ENCODE measurements around the gene GRK2.

GRK2 gene

DNA sequence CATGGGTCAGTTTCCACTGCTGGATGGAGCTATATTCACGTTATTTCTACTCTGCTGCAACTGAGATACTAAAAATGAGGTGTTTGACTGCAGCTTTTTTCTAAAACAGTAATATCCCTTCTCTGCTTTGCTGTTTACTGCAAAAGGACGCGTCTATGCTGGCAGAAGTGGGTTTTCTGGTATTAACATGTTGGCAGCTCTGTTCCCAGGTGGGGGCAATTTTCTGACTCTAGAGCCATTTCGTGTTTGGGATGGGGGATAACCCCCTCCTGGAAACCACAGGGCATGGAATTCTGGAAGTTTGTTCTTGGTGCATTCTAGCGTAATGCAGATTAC, 4.9 kb downstream of the GRK2 start:
- no peak for DNase-seq (ENCODE audit: low spot score)

DNA sequence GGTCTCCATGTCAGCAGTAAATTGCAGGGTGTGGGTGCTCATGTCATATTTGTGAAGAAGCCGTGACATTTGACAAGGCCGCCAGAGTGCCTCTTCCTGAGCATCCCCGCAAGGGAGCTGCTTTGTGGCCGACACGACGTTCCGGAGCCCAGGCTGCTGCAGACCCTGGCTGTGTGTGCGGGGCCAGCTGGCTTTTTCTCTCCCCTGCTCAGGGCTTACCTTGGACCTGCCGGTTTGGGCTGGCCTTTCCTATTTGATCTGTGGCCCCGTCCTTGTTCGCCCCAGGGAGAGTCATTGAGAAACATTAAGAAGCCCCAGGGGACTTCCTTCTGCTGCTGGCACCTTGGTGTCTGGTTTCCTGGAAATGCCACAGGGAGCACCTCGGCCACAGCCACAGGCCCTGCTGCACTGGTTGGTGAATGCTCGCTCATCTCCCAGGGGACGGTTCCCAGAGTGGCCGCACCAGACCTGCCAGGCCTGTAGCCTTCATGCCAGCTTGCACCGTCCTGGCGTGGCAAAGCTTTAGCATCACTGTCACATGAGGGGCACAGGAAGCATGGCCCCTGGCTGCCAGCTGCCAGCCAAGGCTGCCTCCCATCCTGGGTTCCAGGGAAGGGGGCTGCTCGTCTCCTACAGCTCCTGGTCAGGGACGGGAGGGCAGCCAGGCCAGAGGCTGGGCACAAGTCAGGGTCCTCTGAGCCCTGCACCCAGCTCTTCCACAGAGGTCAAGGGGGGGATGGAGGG, 5.4 kb downstream of the GRK2 start:
- no peak for DNase-seq (ENCODE audit: low spot score)

DNA sequence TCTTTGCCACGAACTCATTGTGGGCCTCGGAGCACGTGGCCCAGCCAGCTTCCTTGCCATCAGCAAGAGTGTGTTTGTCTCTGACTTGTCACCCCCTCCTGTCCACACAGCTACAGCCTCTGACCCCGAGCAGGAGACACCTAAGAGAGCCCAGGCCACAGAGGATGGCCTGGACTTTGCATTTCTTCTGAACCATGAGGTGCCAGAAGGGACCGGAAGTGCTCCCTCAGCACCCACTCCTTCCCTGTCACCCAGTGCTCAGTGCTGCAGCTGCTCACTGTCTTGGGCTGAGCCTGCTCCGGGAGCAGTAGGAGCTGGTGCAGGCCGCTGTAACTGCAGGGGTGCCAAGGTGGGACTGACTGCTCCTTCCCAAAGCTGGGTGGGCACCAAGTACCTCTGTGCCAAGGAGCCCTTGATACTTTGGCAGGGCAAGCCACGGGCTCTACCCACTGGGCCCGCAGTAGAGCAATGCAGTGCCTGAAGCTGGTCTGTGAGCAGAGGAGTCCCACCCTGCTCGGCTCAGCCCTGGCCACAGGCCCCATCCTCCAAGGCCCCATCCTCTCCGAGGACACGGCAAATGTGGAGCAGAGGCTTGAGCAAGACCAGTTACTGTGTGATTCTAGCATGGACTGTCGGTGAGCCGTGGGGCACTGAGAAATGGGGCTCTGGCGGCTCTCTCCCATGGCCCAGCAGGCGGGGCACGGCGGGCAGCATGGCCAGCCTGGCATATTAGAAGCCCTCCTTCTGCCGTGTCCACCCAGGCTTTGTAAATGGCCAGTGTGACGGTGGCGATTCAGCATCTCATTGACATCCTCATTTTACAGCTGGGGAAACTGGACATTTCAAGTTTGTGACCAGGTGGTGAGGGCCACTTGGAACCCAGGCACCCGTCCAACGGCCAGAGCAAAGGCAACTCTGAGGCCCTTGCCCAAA, 6.3 kb downstream of the GRK2 start:
- no peak for DNase-seq (ENCODE audit: low spot score)

DNA sequence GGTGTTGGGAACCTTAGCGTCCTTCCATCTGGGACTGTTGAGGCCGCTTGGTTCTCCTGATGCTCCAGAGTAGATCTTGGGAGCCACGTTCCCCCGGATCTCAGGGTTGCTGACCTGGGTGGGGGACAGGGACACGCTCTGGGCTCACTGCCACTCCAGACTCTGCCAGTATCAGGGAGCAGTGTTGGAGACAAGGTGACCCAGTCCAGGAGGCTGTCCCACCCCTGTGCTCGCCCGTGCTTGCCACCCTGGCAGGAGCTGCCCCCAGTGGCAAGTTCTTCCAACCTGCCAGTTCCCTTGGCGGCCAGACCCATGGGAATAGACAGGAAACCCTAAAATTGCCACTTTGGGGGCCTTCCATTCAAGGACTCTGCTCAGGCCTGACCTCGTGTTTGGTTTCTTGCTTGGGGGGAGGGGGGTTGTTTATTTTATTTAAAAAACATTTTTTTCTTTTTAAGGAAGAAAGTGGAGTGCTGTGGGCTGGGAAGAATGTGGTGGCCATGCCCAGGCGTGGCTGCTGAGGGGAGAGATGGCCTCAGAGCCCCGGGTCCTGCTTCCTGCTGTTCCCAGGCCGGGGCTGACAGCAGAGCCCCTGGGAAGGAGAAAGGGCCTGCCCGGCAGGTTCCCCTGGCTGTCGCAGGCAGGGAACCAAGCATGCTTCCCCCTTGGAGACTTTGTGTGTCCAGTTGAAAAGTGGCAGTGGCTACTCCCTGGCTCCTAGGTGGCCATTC, 7.2 kb downstream of the GRK2 start:
- no peak for DNase-seq (ENCODE audit: low spot score)

DNA sequence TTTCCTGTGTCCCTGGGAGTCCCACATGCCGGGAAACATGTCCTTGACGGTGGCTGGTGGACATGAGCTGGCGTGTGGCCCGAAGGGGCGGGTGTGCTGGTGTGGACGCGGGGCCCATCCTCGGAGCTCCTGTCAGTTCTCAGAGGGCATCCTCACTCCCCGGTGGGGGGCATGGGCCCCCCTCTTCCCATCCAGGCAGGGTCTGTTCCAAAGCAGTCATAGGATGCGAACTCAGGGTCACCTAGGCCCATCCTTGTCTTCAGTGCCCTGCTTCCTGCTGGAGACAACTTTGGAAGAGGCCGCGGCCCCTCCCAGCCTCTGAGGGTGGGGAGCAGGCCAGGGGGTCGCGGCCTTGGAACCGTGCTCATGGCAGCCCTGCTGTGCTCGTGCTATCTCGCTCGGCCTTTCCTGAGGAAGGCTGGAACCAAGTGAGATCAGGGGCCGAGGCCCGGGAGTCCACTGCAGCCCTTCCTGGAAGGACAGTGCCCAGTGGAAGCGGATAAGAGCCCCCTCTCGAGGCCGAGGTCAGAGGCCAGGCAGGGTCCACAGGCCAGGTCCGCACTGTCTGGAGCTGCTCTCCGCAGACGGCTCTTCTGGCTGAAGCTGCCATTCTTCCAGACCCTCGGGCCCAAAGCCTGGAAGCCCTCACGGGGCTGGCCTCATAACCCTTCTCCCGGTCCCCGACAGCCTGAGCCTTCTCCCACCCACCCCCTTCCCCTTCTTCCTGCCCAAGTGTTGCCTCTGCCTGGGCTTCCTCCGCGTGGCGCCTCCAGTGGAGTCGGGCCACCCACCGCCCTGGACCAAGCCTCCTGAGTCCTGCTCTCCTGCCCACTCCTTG, 8.7 kb downstream of the GRK2 start:
- DNase-seq (ENCODE audit: low spot score): no peak

DNA sequence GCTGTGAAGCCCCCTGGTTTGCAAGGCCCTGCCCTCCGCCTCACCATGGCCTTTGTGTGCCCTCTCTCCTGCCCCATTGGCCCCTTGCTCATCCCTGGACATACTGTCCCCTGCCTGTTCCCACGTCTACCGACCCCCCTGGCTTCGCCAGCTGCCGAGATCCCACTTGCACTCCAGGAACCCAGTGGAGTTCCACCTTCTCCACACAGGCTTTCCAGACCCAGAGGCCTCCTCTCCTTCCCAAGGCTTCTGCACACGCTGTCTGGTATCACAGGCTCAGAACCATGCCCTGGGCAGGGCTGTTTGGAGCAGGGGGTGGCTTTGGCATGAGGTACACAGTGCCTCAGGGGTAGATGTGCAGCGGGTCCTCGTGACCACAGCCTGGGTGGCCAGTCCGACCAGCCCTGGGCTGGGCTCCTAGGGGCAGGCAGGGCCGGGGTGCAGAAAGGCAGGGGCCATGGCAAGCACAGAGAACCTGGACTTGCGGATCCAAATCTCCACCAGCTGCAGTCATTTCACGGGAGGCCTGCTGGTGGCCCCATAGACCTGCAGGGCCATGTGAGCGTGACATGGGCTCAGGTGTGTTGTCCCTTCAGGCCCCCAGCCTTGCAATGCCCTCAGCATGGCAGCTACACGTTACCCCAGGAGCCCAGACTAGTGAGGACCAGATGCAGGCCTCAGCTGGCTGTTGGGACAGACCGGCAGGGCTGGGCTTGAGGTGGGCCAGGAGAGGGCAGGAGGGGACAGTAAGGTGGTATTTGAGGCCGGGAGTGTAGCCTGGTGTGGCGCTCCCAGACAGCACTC, 9.5 kb downstream of the GRK2 start:
- no peak for DNase-seq (ENCODE audit: low spot score)

DNA sequence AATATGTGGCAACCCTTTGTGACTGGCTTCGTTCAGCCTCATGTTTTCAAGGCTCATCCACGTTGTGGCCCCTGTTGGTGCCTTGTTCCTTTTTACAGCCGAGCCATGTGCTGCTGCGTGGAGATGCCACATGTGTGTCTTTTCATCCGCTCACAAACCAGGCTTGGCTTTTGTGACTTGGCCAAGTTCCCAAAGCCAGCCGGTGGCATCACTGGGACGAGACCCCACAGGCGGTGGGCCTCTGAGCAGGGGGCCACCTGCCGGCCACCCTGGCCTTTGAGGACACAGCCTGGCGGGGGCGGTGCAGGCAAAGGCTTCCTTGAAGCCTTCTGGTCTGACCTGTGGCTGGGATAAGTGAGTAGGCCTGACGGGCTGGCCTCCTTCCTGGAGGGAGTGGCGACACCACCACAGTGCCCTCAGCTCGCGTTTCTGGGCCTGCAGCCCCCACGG, 10.5 kb downstream of the GRK2 start:
- DNase-seq (ENCODE audit: low spot score): no peak

DNA sequence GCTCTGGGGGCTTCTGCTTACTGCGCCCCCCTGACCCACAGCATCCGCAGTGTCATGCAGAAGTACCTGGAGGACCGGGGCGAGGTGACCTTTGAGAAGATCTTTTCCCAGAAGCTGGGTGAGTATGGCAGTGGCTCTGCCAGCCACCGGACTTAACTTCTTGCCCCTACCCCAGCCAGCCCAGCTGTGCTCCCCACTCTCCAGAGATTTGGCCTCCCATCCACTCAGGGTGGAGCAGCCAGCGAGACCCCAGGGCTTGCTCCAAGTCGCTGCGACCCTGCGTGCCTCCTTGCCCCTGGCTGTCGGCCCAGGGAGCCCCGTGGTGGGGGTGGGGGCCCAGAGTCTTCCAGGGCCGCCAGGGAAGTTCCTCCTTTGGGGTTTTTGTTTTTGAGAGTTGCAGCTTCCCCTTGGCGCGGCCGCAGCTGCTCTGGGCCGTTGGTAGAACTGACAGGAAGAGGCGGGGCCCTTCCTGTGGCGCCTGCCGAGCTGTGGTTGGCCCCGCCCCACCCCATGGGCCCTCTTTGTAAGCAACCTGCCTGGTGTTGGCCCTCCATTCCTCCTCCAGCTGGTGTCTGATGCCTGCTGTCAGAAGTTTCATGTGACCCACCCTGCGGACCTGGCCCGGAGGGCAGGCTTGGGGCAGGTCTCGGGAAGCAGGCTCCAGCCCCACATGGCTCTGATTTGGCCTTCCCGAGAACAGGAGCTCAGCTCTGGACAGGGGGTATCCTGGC, 11.1 kb downstream of the GRK2 start:
- DNase-seq (ENCODE audit: low spot score): no peak

DNA sequence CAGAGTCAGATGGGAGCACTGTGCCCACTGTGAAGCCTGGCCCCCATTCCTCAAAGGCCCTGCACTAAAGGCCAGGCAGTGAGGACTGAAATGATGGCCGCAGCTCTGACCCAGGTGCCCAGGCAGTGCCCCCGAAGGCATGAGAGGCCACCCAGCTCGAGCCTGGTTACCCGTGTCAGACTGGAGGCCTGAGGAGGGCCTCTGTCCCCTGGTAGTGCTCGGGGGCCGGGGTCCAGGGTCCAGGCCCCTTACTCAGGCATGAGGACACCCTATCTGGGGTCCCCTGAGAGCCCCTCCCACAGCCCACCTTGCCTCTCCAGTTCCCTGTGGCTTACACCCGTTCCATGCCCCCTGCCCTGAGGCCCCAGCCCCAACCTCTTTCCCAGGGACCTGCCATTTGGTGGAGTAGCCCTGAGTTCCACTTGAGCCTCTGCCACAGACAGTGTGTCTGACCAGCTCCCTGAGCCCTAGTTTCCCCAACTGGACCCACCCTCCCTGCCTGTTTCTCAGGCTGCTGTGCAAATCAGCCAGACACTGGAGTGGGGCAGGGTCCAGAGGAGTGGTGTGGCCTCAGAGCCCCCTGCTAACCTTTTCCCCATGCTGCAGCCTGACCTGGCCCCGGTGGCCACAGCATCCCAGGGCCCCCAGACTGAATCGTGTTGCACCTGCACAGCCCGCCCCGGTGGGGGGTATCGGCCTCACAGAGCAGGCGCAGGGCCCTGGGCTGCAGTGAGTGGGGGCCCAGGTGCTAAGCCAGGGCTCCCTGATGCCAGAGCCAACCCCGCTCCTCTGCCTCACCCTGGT, 12.1 kb downstream of the GRK2 start:
- DNase-seq (ENCODE audit: low spot score): no peak

DNA sequence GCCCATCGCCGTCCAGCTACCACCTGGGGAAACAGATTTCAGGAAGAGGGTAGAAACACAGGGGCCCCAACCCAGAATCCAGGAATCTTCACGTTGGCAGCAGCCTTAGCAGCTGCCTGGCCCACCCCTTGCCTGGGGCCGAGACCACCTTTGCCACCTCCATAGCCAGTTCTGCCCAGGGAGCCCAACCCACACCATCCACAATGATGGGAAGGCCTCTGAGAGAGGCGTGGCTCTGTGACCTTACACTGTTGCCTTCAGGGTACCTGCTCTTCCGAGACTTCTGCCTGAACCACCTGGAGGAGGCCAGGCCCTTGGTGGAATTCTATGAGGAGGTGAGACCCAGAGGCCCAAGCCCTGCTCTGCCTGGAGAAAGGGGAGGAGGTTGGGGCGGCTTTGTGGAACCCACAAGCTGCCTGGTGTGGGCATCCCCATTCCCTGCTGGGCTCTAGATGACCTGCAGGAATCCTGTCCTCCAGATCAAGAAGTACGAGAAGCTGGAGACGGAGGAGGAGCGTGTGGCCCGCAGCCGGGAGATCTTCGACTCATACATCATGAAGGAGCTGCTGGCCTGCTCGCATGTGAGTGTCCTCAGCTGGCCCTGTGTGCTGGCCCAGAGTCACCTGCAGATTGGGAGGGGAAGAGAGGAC, 12.8 kb downstream of the GRK2 start:
- no peak for DNase-seq (ENCODE audit: low spot score)

DNA sequence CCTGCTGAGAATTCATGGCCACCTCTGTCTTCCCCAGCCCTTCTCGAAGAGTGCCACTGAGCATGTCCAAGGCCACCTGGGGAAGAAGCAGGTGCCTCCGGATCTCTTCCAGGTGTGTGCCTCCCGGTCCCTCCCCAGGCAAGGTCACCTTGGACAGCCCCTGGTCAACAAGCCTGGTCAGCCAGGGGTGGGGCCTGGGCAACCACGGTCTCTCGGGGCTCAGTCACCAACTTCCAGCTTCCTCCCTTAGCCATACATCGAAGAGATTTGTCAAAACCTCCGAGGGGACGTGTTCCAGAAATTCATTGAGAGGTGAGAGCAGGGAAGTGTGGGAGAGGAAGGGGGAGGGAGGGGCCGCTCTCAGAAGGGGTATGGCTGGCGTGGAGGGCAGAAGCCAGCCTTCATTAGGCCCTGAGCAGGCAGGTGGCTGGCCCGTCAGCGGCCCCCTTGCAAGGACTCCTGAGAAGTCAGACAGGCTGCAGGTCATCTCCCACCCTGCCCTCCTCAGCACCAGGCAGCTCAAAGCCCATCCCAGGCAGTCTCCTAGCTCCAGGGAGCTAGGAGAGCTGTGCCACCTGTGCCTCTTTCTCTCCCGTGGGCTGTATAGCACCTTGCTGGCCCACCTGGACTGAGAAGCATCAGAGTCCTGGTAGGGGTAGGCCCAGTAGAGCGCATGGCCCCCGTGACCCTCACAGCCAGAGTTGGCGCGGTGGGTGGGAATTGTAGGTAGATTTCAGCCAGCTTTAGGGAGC, 13.5 kb downstream of the GRK2 start:
- DNase-seq (ENCODE audit: low spot score): no peak

DNA sequence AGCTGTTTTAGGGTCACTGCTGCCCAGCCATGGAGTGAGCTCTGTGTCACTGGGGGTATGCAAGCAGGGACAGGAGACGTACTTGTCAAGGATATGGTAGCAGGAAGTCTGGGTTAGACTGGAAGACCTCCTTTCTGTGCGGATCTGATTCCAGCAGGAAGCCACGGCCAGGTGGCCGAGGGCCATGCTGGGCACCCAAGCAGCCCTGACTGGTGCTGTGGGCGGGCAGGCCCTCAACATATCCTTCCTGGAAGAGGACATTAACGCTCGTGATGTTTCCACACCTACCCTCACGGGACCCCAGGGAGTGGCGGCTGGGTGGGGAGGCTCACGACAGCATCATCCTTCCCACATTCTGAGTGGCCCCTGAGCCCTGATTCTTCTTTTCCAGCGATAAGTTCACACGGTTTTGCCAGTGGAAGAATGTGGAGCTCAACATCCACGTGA, 14.1 kb downstream of the GRK2 start:
- DNase-seq (ENCODE audit: low spot score): no peak

DNA sequence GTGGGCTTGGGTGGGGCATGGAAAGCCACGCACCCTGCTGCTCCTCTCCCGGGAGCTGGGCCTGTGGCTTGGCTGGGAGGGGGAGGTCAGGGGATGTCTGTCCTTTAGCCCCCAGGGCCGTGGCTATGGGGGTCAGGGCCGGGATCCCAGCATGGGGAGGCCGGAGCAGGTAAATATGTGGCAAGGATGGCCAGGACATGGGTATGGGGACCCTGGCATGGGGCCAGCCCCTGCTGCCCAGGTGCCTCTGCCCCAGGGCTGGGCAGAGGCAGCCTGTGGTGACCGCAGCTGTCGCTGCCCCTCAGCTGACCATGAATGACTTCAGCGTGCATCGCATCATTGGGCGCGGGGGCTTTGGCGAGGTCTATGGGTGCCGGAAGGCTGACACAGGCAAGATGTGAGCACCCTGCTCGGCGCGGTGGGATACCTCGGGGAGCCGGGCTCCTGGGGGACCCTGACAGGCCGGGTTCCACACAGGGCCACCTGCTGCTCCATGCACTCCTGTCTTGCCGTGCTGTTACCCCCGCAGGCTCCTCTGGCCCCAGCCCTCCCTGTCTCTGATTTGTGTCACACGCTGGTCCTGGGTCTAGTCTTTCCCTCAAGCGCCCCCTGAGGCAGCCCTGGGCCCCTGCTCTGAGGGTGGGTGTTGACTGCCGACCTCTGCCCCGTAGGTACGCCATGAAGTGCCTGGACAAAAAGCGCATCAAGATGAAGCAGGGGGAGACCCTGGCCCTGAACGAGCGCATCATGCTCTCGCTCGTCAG, 14.7 kb downstream of the GRK2 start:
- DNase-seq (ENCODE audit: low spot score): no peak

DNA sequence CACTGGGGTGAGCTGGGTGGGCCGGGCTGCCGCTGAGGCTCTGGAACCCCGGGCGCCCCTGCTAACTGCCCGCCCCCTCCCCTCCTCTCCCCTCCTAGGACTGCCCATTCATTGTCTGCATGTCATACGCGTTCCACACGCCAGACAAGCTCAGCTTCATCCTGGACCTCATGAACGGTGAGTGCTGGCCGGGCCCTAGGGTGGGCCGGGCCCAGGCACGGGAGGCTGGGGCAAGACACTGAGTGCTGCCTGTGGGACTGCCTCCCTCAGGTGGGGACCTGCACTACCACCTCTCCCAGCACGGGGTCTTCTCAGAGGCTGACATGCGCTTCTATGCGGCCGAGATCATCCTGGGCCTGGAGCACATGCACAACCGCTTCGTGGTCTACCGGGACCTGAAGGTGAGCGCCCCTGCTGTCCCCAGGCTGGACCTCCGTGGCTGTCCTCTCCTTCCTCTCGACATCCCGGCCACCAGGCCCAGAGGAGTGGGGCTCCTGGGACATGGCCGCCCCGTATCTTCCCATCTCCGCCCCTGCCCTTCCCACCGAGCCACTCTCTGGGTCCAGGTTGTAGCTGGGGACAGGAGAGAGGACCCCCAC, 15.4 kb downstream of the GRK2 start:
- DNase-seq (ENCODE audit: low spot score): no peak

DNA sequence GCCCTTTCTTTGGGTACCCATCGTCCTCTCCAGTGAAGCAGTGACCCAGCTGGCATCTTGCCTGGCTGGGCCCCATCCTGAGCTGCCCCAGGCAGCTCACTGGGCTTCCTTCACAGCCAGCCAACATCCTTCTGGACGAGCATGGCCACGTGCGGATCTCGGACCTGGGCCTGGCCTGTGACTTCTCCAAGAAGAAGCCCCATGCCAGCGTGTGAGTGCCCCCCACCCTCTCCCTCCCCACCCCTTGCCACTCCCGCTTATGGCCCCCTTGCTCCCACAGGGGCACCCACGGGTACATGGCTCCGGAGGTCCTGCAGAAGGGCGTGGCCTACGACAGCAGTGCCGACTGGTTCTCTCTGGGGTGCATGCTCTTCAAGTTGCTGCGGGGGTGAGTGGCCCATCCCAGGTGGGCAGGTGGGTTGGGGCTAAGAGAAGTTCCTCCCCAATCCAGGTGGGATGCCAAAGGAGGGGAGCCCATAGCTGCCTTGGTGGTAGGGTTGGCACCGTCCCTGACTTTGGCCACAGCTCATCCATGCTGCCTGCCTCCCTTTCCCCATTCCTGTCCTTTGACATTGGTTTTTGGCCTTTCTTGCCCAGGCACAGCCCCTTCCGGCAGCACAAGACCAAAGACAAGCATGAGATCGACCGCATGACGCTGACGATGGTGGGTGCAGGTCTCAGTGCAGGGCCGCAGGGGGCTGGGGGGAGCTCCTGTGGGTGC, 16.0 kb downstream of the GRK2 start:
- DNase-seq (ENCODE audit: low spot score): no peak

DNA sequence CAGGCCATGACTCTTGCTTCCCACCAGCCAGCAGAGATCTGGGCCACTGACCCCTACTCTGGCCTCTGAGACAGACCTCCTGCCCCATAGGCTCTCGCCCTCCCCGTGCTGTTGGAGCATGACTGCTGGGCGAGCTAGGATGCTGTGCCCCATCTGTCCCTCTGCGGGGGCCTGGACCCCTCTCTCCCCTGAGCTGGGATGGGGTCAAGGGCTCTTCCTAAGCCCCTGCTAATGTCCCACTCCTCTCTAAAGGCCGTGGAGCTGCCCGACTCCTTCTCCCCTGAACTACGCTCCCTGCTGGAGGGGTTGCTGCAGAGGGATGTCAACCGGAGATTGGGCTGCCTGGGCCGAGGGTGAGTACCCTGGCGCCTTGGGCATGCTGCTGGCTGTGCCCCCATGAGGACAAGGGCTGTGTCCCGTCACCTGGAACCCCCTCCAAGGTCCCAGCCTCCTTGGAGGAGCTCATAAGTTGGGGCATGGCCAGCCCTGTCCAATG, 16.7 kb downstream of the GRK2 start:
- no peak for DNase-seq (ENCODE audit: low spot score)
